Tibial nerve (tissue), 4 donors: Measurements from ENCODE around the gene SLC10A7. TPM values are rescaled to one million over a fixed set of nuclear protein-coding genes. Genes with fewer than 3 reads are reported as not detected.

Source experiments
- DNase-seq, 2 donors: peaks; one replicate each; pipeline ENCODE4 v3.0.0-alpha.2; 2019; ENCODE audit warnings: low spot score in 2 of 2
- H3K27ac ChIP-seq, 4 donors: fragments of 200-600 bp; sonication (generic) in 3 of 4; one replicate each; pipeline ENCODE4 v1.5.1; 2017 to 2019; ENCODE audit warnings: mild to moderate bottlenecking in 1 of 4
- H3K27me3 ChIP-seq, 2 donors: fragments of 200-600 bp; sonication (generic) in 1 of 2; one replicate each; pipeline versions ENCODE4 v1.5.1 to v1.6.0; 2017 to 2019
- H3K36me3 ChIP-seq, 3 donors: fragments of 200-600 bp; sonication (generic); one replicate each; pipeline ENCODE4 v1.5.1; 2018 to 2019
- H3K4me1 ChIP-seq, 4 donors: fragments of 200-600 bp; sonication (generic) in 3 of 4; one replicate each; pipeline ENCODE4 v1.5.1; 2017 to 2019
- H3K4me3 ChIP-seq, 4 donors: fragments of 200-600 bp; sonication (generic) in 3 of 4; one replicate each; pipeline ENCODE4 v1.5.1; 2017 to 2019; ENCODE audit warnings: mild to moderate bottlenecking in 1 of 4, moderate library complexity in 1 of 4
- H3K9me3 ChIP-seq, 4 donors: fragments of 200-600 bp; sonication (generic) in 3 of 4; one replicate each; pipeline ENCODE4 v1.5.1; 2017 to 2019
- EP300 ChIP-seq, 2 donors: sonication (generic); formaldehyde crosslinking; IDR thresholded peaks; one replicate each; pipeline ENCODE4 v1.6.1; 2017; ENCODE audit warnings: antibody characterized with exemption in 2 of 2, mild to moderate bottlenecking in 1 of 2
- POLR2A ChIP-seq, 2 donors: fragments of 450-650 bp; IDR thresholded peaks; one replicate each; pipeline ENCODE4 v1.6.1; 2017; ENCODE audit warnings: antibody characterized with exemption in 2 of 2, mild to moderate bottlenecking in 2 of 2, moderate library complexity in 2 of 2
- WGBS, 2 donors: methylation state at CpG; one replicate each; pipeline ENCODE4 v1.1.5; 2018; 5-methylcytosine and 5-hydroxymethylcytosine counted together
- total RNA-seq, 4 donors: library from RNA; depleted of rRNA; stranded (reverse); fragments of >200 nt; gene quantifications; one replicate each; pipeline ENCODE4 v1.1.0, GENCODE V29; 2016
- TF ChIP-seq, protein P1 (sequence below), 5 experiments: fragments of 200-600 bp in 3 of 5; fragments of 450-650 bp in 2 of 5; sonication (generic) in 3 of 5; IDR thresholded peaks; one replicate each; pipeline ENCODE4 v1.5.1; 2016 to 2019; ENCODE audit warnings: antibody characterized with exemption in 5 of 5, mild to moderate bottlenecking in 3 of 5, moderate library complexity in 2 of 5

The SLC10A7 gene
- total RNA-seq, 4 donors from 2014 or later, result 9.8 to 13.8 (median 11.9) TPM

DNA sequence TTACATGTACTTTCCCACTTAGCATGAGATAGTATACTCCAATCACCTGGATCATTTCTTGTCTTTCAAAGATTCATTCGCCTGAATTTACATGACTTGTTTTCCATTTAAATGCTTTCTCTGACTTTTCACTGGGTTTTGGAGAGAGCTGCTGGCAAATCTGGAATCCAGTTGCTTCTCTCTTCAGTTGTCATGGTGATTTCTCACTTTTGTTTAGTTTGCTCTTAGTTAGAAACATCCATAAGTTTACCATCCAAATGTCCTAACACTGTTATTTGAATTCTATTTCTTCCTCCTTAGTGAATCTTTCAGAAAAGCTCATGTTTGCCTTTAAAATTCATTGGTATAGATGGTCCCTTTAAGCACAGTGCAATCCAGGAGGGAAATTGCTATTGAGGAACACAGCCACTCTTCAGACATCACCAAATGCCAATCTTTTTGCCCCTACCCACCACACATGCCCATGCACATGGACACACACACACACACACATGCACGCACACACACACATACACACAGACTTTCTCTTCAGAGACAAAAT, 255.7 kb downstream of the SLC10A7 start:
- Histone ChIP-seq H3K9me3 (no peaks in the 10 kb centered on the region), H3K27ac (no peak overlapping the region), H3K36me3 (no peaks in the 10 kb centered on the region), H3K4me3 (no peak overlapping the region), H3K4me1 (peaks cover 0 to 18% (median 0%) of the 10 kb centered on the region in 4 donors), H3K27me3 (no peaks in the 10 kb centered on the region)
- TF ChIP-seq EP300 (IDR thresholded peaks at IDR 0.05), result no peak
- TF ChIP-seq, protein P1, sequence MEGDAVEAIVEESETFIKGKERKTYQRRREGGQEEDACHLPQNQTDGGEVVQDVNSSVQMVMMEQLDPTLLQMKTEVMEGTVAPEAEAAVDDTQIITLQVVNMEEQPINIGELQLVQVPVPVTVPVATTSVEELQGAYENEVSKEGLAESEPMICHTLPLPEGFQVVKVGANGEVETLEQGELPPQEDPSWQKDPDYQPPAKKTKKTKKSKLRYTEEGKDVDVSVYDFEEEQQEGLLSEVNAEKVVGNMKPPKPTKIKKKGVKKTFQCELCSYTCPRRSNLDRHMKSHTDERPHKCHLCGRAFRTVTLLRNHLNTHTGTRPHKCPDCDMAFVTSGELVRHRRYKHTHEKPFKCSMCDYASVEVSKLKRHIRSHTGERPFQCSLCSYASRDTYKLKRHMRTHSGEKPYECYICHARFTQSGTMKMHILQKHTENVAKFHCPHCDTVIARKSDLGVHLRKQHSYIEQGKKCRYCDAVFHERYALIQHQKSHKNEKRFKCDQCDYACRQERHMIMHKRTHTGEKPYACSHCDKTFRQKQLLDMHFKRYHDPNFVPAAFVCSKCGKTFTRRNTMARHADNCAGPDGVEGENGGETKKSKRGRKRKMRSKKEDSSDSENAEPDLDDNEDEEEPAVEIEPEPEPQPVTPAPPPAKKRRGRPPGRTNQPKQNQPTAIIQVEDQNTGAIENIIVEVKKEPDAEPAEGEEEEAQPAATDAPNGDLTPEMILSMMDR (IDR thresholded peaks at IDR 0.05), result no peak
- no peak for TF ChIP-seq POLR2A (IDR thresholded peaks at IDR 0.05)
- WGBS, 2 donors, result 78 to 89% methylated on average over 2 of the region's 2 CpGs
- no peak for DNase-seq

DNA sequence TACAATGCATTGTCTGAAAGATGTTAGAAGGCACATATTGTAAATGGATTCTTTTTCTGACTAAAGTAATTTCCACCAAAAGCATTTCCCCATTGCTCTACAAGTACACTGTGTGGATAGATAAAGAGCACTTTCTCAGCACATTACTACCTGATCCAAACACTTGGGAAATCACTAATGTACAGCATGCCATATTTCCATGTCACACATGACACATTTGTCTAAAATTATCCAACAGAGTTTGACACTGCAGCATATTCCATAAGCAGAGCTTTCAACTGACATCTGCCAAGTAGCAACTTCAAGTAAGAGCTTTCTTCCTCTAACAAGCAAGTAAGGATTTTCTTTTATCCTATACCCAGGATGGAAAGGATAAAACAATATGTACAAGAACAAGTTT, 257.9 kb downstream of the SLC10A7 start:
- no peak overlapping the region for H3K27ac ChIP-seq
- no peak overlapping the region for H3K4me3 ChIP-seq
- TF ChIP-seq, protein P1 (IDR thresholded peaks at IDR 0.05), result no peak
- no peak for TF ChIP-seq EP300 (IDR thresholded peaks at IDR 0.05)
- no peaks in the 10 kb centered on the region for H3K27me3 ChIP-seq
- H3K9me3 ChIP-seq, result no peaks in the 10 kb centered on the region
- no peaks in the 10 kb centered on the region for H3K36me3 ChIP-seq
- H3K4me1 ChIP-seq, result peaks cover 0 to 16% (median 0%) of the 10 kb centered on the region in 4 donors
- DNase-seq, result no peak

DNA sequence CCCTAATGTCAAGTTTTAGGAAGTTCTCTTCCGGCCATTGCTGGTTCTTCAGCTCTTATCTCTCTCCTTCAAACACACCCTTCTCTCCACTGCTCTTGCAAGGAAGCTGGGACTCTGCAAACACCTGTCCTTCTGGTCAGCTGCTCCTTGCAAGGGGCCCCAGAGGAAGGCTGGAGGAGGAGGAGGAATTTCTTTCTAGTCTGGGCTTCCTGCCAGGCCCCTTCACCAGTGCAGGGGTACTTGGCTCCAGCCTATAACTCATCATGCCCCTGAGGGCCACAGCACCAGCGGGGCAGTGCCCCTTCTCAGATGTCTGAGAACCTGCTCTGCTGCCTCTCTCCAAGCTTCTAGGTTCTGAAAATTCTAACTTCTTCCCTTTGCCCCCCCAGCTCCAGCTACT, 260.7 kb downstream of the SLC10A7 start:
- 87 to 91% methylated on average over 2 of the region's 2 CpGs for WGBS, 2 donors
- no peaks in the 10 kb centered on the region for H3K27me3 ChIP-seq
- DNase-seq, result no peak
- H3K9me3 ChIP-seq, result no peaks in the 10 kb centered on the region
- H3K4me1 ChIP-seq, result peaks cover 0 to 3% (median 0%) of the 10 kb centered on the region in 4 donors
- TF ChIP-seq POLR2A (IDR thresholded peaks at IDR 0.05) (no peak), EP300 (IDR thresholded peaks at IDR 0.05) (no peak)
- TF ChIP-seq, protein P1 (IDR thresholded peaks at IDR 0.05), result no peak
- no peak overlapping the region for H3K27ac ChIP-seq
- peaks cover 0 to 13% (median 0%) of the 10 kb centered on the region in 3 donors for H3K36me3 ChIP-seq
- no peak overlapping the region for H3K4me3 ChIP-seq

DNA sequence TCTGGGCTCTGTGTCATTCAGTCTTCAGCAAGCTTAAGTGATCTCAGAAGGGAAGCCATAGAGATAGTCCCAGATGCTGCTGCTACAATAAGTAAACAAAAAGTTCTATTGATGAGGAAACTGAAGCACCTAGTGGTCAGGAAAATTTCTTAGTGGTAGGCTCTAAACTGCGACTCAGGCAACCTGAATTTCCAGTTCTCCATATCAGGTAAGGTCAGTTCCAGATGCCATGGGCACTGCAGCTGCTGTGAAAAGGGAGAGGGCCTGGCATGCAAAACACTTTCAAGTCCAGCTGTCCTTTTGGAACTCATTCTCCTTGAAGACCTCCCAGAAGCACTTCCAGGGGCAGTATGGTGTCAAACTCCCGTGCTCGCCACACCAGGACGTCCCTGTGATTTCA, 261.2 kb downstream of the SLC10A7 start:
- no peaks in the 10 kb centered on the region for H3K27me3 ChIP-seq
- H3K4me1 ChIP-seq, result peaks cover 0 to 7% (median 0%) of the 10 kb centered on the region in 4 donors
- TF ChIP-seq POLR2A (IDR thresholded peaks at IDR 0.05), result no peak
- TF ChIP-seq EP300 (IDR thresholded peaks at IDR 0.05), result no peak
- TF ChIP-seq, protein P1 (IDR thresholded peaks at IDR 0.05), result no peak
- peaks cover 0 to 13% (median 0%) of the 10 kb centered on the region in 3 donors for H3K36me3 ChIP-seq
- H3K27ac ChIP-seq, result no peak overlapping the region
- H3K9me3 ChIP-seq, result no peaks in the 10 kb centered on the region
- no peak overlapping the region for H3K4me3 ChIP-seq
- 98 to 99% methylated on average over 4 of the region's 4 CpGs for WGBS, 2 donors
- DNase-seq, result no peak

DNA sequence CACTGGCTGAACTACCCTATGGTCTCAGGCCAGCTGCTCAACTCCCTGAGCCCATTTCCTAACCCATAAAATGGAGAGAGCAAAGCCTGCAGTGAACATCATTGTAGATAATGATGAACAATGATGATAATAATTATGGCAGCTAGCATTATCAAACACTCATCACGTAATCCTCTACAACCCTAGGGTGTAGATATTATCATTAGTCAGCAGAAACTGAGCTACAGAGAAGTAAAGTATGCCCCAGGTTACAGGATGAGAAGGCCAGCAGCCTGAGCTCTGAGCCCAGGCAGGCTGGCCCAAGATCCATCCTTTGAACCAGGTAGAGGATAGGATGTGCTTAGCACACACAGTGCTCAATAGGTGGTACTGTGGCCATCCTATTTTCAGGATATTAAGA, 264.2 kb downstream of the SLC10A7 start:
- DNase-seq, result no peak

More for the DNA sequence above, 264.2 kb downstream of the SLC10A7 start:
- Histone ChIP-seq H3K36me3 (peaks cover 0 to 13% (median 0%) of the 10 kb centered on the region in 3 donors), H3K27ac (no peak overlapping the region), H3K4me1 (peaks cover 0 to 7% (median 0%) of the 10 kb centered on the region in 4 donors), H3K9me3 (no peaks in the 10 kb centered on the region), H3K27me3 (no peaks in the 10 kb centered on the region), H3K4me3 (no peak overlapping the region)
- TF ChIP-seq POLR2A (IDR thresholded peaks at IDR 0.05), result no peak
- TF ChIP-seq, protein P1 (IDR thresholded peaks at IDR 0.05), result no peak
- no peak for TF ChIP-seq EP300 (IDR thresholded peaks at IDR 0.05)
- 100% methylated on average over 1 of the region's 1 CpG for WGBS, 2 donors
